Chondrocyte (in vitro differentiated cells): ENCODE measurements around the gene PLD1. TPM values are rescaled to one million over a fixed set of nuclear protein-coding genes. Genes with fewer than 3 reads are reported as not detected.

Experiments used
- DNase-seq: peaks from one replicate; pipeline ENCODE4 v3.0.0; 2021; ENCODE audit warnings: mixed read lengths, low spot score
- H3K27ac Mint-ChIP-seq: one replicate; pipeline ENCODE4 v1.8.0; 2021; ENCODE audit warnings: mild to moderate bottlenecking, moderate library complexity, mixed read lengths; ENCODE audit not compliant: unreplicated experiment
- H3K27me3 Mint-ChIP-seq: 2 replicates; pipeline ENCODE4 v1.8.0; 2021; ENCODE audit warnings: low read depth, mixed read lengths
- H3K36me3 Mint-ChIP-seq: 2 replicates; pipeline ENCODE4 v1.8.0; 2021; ENCODE audit warnings: low read depth, mixed read lengths
- H3K4me1 Mint-ChIP-seq: 2 replicates; pipeline ENCODE4 v1.8.0; 2021; ENCODE audit warnings: low read depth, mild to moderate bottlenecking, mixed read lengths
- H3K4me3 Mint-ChIP-seq: one replicate; pipeline ENCODE4 v1.8.0; 2021; ENCODE audit warnings: mild to moderate bottlenecking, moderate library complexity, mixed read lengths; ENCODE audit not compliant: unreplicated experiment
- H3K9me3 Mint-ChIP-seq: 2 replicates; pipeline ENCODE4 v1.8.0; 2021; ENCODE audit warnings: low read depth, mixed read lengths
- total RNA-seq: library from RNA; stranded (reverse); gene quantifications from 3 replicates; pipeline ENCODE4 v1.2.1, GENCODE V29; 2021
- TF ChIP-seq, protein P1 (sequence below): fragments of 200-600 bp; sonication (generic); IDR thresholded peaks from 2 replicates; pipeline ENCODE4 v1.5.0; 2021; ENCODE audit warnings: antibody characterized with exemption, mild to moderate bottlenecking, moderate library complexity

Gene PLD1
- total RNA-seq, 1 donor from 2014 or later = 17.0 TPM

GRCh38 chr3:171769461-171769860, 40.8 kb downstream of the PLD1 start:
- Mint-ChIP-seq H3K4me1 (peaks cover 51% of the 10 kb centered on the region), H3K4me3 (no peak overlapping the region), H3K27me3 (no peaks in the 10 kb centered on the region), H3K36me3 (no peaks in the 10 kb centered on the region), H3K9me3 (no peaks in the 10 kb centered on the region), H3K27ac (no peak overlapping the region)
- no peak for DNase-seq
- TF ChIP-seq, protein P1, sequence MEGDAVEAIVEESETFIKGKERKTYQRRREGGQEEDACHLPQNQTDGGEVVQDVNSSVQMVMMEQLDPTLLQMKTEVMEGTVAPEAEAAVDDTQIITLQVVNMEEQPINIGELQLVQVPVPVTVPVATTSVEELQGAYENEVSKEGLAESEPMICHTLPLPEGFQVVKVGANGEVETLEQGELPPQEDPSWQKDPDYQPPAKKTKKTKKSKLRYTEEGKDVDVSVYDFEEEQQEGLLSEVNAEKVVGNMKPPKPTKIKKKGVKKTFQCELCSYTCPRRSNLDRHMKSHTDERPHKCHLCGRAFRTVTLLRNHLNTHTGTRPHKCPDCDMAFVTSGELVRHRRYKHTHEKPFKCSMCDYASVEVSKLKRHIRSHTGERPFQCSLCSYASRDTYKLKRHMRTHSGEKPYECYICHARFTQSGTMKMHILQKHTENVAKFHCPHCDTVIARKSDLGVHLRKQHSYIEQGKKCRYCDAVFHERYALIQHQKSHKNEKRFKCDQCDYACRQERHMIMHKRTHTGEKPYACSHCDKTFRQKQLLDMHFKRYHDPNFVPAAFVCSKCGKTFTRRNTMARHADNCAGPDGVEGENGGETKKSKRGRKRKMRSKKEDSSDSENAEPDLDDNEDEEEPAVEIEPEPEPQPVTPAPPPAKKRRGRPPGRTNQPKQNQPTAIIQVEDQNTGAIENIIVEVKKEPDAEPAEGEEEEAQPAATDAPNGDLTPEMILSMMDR = no peak

DNA sequence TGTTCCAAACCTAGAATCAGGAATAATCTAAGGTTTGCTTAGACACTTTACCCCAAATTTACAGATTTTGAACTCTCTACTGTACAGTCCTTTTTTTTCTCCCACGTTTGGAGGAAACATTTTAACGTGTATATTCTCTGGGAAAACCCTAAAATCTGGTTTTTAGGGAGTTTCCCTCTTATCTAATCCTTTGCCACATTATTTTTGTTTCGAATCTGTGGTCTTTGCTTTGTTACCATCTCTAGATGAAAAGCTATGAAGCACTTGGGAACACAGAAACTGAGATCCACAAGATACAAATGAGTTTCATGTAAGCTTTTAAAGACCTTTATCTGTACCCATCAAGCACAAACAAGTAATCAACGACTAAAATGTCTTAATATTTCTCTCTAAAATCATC, 41.3 kb downstream of the PLD1 start:
- Mint-ChIP-seq H3K4me3 (no peak overlapping the region), H3K27me3 (no peaks in the 10 kb centered on the region), H3K27ac (no peak overlapping the region), H3K9me3 (no peaks in the 10 kb centered on the region), H3K36me3 (no peaks in the 10 kb centered on the region), H3K4me1 (peaks cover 52% of the 10 kb centered on the region)
- DNase-seq = no peak
- TF ChIP-seq, protein P1 = no peak

GRCh38 chr3:171768281-171768900, 41.9 kb downstream of the PLD1 start:
- H3K36me3 Mint-ChIP-seq = no peaks in the 10 kb centered on the region
- no peaks in the 10 kb centered on the region for H3K27me3 Mint-ChIP-seq
- DNase-seq = no peak
- peaks cover 52% of the 10 kb centered on the region for H3K4me1 Mint-ChIP-seq
- H3K9me3 Mint-ChIP-seq = no peaks in the 10 kb centered on the region
- H3K4me3 Mint-ChIP-seq = no peak overlapping the region
- TF ChIP-seq, protein P1 = no peak
- H3K27ac Mint-ChIP-seq = no peak overlapping the region

GRCh38 chr3:171765511-171765887, 44.8 kb downstream of the PLD1 start:
- Mint-ChIP-seq H3K4me1 (peaks cover 31% of the 10 kb centered on the region), H3K4me3 (no peak overlapping the region), H3K36me3 (no peaks in the 10 kb centered on the region), H3K27me3 (no peaks in the 10 kb centered on the region), H3K9me3 (no peaks in the 10 kb centered on the region), H3K27ac (no peak overlapping the region)
- TF ChIP-seq, protein P1 = no peak
- no peak for DNase-seq

DNA sequence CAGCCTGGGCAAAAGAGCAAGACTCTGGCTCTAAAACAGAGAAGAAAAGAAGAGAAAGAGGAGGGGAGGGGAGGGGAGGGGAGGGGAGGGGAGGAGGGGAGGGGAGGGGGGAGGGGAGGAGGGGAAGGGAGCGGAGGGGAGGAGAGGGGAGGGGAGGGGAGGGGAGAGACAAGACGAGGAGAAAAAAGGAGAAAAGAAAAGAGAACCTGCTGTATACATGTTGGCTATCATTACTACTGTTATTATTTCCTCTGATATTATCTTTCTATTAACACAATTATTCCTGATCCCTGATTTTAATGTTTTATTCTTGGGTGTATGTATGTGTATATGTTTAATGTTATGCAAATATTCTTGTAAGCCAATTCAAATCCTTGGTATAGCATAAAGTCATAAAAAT, 46.9 kb downstream of the PLD1 start:
- Mint-ChIP-seq H3K27ac (no peak overlapping the region), H3K27me3 (no peaks in the 10 kb centered on the region), H3K4me1 (peaks cover 14% of the 10 kb centered on the region), H3K36me3 (no peaks in the 10 kb centered on the region), H3K9me3 (no peaks in the 10 kb centered on the region), H3K4me3 (no peak overlapping the region)
- DNase-seq = no peak
- TF ChIP-seq, protein P1 = no peak
